NCI-H345 treated with DMSO at 0.1 percent for 48 hours (cell line): ENCODE results near the gene KBTBD13.
"Not testable (repeated sequence)": the region's sequence is repeated elsewhere in the genome, so short reads cannot be mapped to it uniquely, and the experiment has no call there.

Experiments used
- DNase-seq: peaks from one replicate; lab custom pipeline; 2025; ENCODE audit not compliant: unreplicated experiment; lab: John Stamatoyannopoulos, UW

KBTBD13 gene

GRCh38 chr15:65087873-65088642 lies 11.5 kb downstream of the KBTBD13 start:
- DNase-seq: no peak

- DNase-seq: no peak
Measured at GRCh38 chr15:65088643-65089021, 12.1 kb downstream of the KBTBD13 start.

GRCh38 chr15:65089206-65089824 lies 12.8 kb downstream of the KBTBD13 start:
- DNase-seq: no peak

GRCh38 chr15:65091946-65092770 lies 15.6 kb downstream of the KBTBD13 start:
- no peak for DNase-seq

- no peak for DNase-seq
Measured at GRCh38 chr15:65092911-65093792, 16.6 kb downstream of the KBTBD13 start.

- not testable (repeated sequence) for DNase-seq
Measured at GRCh38 chr15:65093793-65094170, 17.2 kb downstream of the KBTBD13 start.

GRCh38 chr15:65094294-65094995 lies 17.9 kb downstream of the KBTBD13 start:
- no peak for DNase-seq

- no peak for DNase-seq
Measured at GRCh38 chr15:65095011-65095746, 18.6 kb downstream of the KBTBD13 start.

- DNase-seq: no peak
Measured at GRCh38 chr15:65095747-65096104, 19.2 kb downstream of the KBTBD13 start.

GRCh38 chr15:65096481-65097385 lies 20.2 kb downstream of the KBTBD13 start:
- DNase-seq: no peak

GRCh38 chr15:65097651-65098263 lies 21.2 kb downstream of the KBTBD13 start:
- DNase-seq: no peak

- DNase-seq: no peak
Measured at GRCh38 chr15:65099336-65099735, 22.8 kb downstream of the KBTBD13 start.

GRCh38 chr15:65099801-65100200 lies 23.3 kb downstream of the KBTBD13 start:
- not testable (repeated sequence) for DNase-seq

GRCh38 chr15:65100442-65100841 lies 23.9 kb downstream of the KBTBD13 start:
- no peak for DNase-seq

- no peak for DNase-seq
Measured at GRCh38 chr15:65101411-65101890, 24.9 kb downstream of the KBTBD13 start.

- no peak for DNase-seq
Measured at GRCh38 chr15:65101891-65102708, 25.6 kb downstream of the KBTBD13 start.

GRCh38 chr15:65102912-65103311 lies 26.4 kb downstream of the KBTBD13 start:
- no peak for DNase-seq
